Measurements from ENCODE around the gene C14orf93. TPM values are rescaled to one million over a fixed set of nuclear protein-coding genes. Genes with fewer than 3 reads are reported as not detected.
A peak's percentile ranks its signal among the peaks of the same experiment; 100 is the strongest.

C14orf93 gene, protein sequence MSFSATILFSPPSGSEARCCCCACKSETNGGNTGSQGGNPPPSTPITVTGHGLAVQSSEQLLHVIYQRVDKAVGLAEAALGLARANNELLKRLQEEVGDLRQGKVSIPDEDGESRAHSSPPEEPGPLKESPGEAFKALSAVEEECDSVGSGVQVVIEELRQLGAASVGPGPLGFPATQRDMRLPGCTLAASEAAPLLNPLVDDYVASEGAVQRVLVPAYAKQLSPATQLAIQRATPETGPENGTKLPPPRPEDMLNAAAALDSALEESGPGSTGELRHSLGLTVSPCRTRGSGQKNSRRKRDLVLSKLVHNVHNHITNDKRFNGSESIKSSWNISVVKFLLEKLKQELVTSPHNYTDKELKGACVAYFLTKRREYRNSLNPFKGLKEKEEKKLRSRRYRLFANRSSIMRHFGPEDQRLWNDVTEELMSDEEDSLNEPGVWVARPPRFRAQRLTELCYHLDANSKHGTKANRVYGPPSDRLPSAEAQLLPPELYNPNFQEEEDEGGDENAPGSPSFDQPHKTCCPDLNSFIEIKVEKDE
- polyA plus RNA-seq (ENCODE audit: insufficient read length) = 22.2 TPM
- long read RNA-seq, donor 1, partial matches to known transcripts = 0 of 1 reads
- long read RNA-seq, donor 1, other reads (novel, unspliced or antisense) = 0 of 1 reads
- long read RNA-seq, donor 2, partial matches to known transcripts = 0 of 1 reads
- long read RNA-seq, donor 2, other reads (novel, unspliced or antisense) = 0 of 1 reads
- long read RNA-seq, donor 3, partial matches to known transcripts = 7 of 10 reads
- long read RNA-seq, donor 3, other reads (novel, unspliced or antisense) = 0 of 10 reads
- long read RNA-seq, donor 4 = 0 reads
- long read RNA-seq, donor 5, partial matches to known transcripts = 0 of 6 reads
- long read RNA-seq, donor 5, other reads (novel, unspliced or antisense) = 0 of 6 reads
- long read RNA-seq, donor 6, partial matches to known transcripts = 0 of 3 reads
- long read RNA-seq, donor 6, other reads (novel, unspliced or antisense) = 0 of 3 reads
- long read RNA-seq, donor 7, partial matches to known transcripts = 8 of 9 reads
- long read RNA-seq, donor 7, other reads (novel, unspliced or antisense) = 0 of 9 reads
- long read RNA-seq, donor 8, partial matches to known transcripts = 0 of 1 reads
- long read RNA-seq, donor 8, other reads (novel, unspliced or antisense) = 0 of 1 reads

GRCh38 chr14:23009939-23010726, at the start of gene C14orf93:
Gene C14orf93 (minus strand): TSS chr14:23010143. CDS start chr14:22999023, 11,120 bp downstream.
- DNase-seq = peak; percentile 73

- DNase-seq = no peak
These were observed 48.9 kb upstream of the C14orf93 start for GRCh38 chr14:23058654-23059504.

DNA sequence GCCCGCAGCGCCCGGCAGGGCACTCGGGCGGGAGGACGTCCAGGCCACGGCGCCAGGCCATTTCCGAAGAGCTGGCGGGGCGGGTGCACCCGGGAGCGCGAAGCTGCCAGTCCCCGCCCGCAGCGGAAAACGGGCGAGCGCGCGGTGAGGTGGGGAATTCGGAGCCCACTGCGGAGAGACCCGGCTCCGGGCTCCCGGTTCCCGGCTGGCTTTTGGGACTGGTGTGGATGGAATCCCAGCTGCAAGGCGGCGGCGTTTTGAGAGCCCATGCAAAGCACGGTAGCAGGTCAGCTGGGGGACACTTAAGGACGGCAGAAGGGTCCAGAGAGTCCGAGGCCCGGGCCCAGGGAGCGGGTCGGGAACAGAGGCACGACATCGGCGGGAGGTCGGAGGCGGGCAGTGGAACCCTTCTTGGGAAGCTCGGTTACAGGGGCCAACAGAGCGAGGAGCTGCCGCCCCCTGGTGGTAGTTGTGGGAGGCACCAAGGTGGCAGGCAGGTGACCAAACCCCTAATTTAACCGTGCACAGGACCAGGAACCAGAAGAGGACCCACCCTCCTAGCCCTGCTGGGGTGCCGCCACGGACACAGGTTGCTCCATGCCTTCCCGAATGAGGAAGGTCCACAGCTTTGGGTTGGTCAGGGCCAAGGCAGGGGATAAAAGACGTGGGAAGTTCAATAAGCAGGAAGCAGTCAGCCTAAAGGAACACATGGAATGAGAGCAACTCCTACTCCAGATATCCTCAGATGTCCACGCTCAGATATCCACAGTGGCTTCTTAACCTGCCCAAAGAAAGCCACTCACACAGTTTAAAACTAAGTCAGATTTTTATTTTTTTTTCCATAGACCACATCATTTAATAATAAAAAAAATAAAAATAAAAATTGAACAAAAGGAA, 48.1 kb upstream of the C14orf93 start:
- peak; percentile 92 for DNase-seq

- DNase-seq = peak; percentile 82
These were observed 47.2 kb upstream of the C14orf93 start, which contains the start of gene CDH24 for GRCh38 chr14:23056956-23057756. Gene CDH24 (minus strand): TSS chr14:23057520. CDS start chr14:23055733, 1,787 bp downstream.

GRCh38 chr14:23056145-23056955, 46.4 kb upstream of the C14orf93 start:
- DNase-seq = no peak

DNA sequence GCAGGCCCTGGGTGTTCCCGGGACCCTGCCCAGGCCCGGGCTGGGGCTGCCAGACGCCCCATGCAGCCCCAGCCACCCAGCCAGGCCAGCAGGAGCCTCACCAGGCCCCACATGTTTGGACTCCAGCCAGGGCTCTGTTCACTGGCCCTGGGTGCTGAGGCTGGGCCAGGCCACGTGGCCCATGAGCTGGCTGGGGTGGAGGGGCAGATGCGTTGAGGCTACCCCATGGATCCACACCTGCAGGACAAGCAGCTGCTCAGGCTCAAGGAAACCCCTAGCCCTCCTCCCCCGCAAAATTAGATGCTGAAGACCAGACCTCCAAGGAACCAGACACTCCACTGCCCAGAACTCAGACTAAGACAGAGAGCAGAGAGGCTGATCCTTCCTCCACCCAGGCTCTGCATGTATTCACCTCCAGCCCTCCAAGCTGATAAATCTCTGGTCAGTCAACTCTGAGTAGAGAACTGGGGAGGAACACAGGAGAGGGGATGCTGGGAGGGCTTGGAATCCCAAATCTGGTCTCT, 45.7 kb upstream of the C14orf93 start:
- no peak for DNase-seq

- DNase-seq = no peak
These were observed 45.2 kb upstream of the C14orf93 start for GRCh38 chr14:23055147-23055550.

DNA sequence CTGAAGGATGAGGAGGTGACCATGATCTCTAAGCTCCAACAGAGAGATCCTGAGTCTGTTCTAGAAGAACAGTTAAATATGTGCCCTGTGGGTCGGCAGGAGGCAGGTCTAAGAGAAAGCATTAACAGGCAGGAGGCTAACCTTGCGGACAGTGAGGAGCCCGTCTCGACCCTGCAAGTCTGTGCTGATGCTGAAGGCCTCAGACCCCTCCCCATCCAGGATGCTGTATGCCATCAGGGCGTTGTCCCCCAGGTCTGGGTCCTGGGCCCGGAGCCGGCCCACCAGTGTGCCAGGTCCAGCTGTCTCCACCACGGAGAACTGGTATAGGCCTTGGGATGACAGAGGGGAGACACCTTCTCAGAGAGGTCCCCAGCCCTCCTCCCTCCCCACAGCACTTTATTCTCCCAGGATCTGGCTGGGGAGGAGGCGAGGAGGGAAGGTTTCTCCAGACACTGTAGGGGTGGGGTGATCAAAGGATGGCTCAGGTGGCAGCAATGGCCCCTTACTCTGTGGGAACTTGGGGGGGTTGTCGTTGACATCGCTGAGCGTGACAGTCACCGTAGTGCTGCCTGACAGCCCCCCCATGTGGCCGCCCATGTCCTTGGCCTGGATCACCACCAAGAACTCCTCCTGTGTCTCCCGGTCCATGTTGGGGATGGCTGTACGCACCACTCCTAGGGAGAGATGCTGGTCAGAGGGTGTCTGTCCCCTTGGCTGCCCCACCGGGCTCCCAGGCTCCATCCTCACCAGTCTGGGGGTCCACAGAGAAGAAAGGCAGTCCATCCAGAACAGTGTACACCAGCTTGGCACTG, 44.3 kb upstream of the C14orf93 start:
- no peak for DNase-seq

- no peak for DNase-seq
These were observed 43.5 kb upstream of the C14orf93 start for GRCh38 chr14:23053426-23053825.

DNA sequence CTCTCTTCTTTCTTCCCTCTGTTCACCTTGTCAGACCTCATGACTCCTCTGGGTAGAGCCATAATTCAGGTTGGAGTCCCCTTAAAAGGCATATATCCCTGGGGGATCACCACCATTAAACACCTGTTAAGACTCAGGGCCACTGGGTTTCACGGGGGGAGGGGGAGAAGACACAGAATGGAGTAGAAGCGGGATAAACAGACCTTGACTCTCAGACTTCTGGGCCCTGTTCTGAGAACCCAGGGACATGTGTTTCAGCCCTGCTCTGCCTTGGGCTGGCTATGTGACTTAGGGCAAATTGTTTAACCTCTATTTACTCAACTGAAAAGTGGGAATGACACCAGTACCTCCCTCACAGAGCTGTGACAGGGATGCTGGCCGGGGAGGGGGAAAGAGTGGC, 42.7 kb upstream of the C14orf93 start:
- DNase-seq = no peak

DNA sequence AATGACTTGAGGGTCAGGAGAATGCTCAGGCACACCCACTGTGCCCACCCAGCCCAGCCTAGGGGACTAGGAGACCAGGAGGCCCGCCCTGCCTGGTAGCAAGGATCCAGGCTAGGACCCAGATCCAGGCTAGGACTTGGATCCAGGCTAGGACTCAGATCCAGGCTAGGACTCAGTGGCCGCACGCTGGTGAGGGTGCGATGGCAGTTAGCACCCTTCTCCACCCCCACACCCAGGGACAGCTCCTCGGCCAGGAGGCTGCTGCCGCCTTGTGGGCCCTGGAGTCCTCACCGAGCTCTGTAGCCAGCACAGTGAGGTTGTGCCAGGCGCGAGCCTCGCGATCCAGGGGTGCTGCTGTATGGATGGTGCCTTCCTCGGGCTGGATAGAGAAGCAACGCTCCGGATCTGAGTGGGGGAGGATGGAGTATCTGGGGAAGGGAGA, 42.3 kb upstream of the C14orf93 start:
- no peak for DNase-seq

- DNase-seq = no peak
These were observed 41.5 kb upstream of the C14orf93 start for GRCh38 chr14:23051141-23052057.

- no peak for DNase-seq
These were observed 39.1 kb upstream of the C14orf93 start for GRCh38 chr14:23049011-23049410.

DNA sequence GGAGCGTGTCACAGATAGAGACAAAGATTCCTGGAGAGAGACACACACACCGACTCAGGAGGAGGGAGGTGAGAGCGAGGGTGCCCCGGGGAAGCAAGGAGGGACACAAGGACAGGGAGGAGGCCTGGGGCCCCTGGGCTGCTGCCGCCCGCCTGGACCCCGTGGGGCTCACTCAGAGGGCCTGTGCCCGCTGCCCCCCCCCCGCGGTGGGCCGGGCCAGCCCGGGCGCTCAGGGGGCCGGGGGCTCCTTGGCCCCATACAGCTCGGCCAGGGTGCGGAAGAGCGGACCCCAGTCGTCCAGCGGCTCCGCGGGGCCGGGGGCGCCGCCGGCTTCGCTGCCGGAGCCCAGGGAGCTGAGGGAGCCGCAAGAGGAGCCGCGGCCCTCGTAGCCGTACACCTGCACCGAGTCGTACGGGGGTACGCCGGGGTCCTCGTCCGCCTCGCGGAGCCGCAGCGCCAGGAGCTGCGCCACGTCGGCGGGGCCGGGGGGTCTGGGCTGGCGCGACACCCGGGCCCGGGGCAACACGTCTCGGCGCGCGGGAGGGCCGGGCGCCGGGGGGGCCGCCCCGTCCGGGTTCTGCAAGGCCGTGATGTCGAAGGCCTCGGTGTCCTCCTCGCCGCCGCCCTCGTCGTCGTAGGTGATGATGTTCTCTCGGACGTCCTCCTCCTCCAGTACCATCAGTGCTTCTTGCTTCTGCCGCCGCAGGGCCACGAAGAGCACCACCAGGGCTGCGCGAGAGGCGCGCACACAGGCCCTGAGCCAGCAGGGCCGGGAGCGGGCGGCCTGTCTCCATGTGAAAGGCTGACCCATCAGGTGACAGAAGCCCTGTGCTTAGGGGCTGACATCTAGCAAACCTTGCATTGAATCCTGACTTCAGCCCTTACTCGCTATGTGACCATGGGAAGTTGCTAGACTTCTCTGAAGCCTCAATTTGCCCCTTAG, 38.1 kb upstream of the C14orf93 start:
- no peak for DNase-seq

Measured in left kidney (tissue), 8 donors.